ENCODE measurements around the gene HSPBP1.

HSPBP1 gene

GRCh38 chr19:55273978-55274707 is 5.8 kb downstream of the HSPBP1 start:
- DNase-seq, result no peak

GRCh38 chr19:55272142-55272541 is 7.8 kb downstream of the HSPBP1 start:
- DNase-seq, result no peak

GRCh38 chr19:55270172-55270942 is 9.6 kb downstream of the HSPBP1 start:
- DNase-seq, result no peak

GRCh38 chr19:55269299-55269698 is 10.6 kb downstream of the HSPBP1 start:
- no peak for DNase-seq

- DNase-seq, result no peak
Observed at GRCh38 chr19:55266840-55267239, 13.1 kb downstream of the HSPBP1 start.

GRCh38 chr19:55266404-55266803 is 13.5 kb downstream of the HSPBP1 start:
- DNase-seq, result no peak

- no peak for DNase-seq
Observed at GRCh38 chr19:55265723-55266386, 14.1 kb downstream of the HSPBP1 start.

GRCh38 chr19:55265173-55265572 is 14.7 kb downstream of the HSPBP1 start:
- no peak for DNase-seq

- no peak for DNase-seq
Observed at GRCh38 chr19:55264531-55264930, 15.4 kb downstream of the HSPBP1 start.

- DNase-seq, result no peak
Observed at GRCh38 chr19:55262359-55262758, 17.6 kb downstream of the HSPBP1 start.

- DNase-seq, result no peak
Observed at GRCh38 chr19:55261671-55262126, 18.2 kb downstream of the HSPBP1 start.

- no peak for DNase-seq
Observed at GRCh38 chr19:55259540-55260210, 20.2 kb downstream of the HSPBP1 start.

- peak; percentile 94 for DNase-seq
Observed at GRCh38 chr19:55258828-55259539, 20.9 kb downstream of the HSPBP1 start, which contains the start of gene PPP6R1. Gene PPP6R1 (minus strand): TSS chr19:55259017. CDS start chr19:55247103, 11,914 bp downstream.

GRCh38 chr19:55258476-55258827 is 21.5 kb downstream of the HSPBP1 start:
- peak; percentile 44 for DNase-seq

- no peak for DNase-seq
Observed at GRCh38 chr19:55257461-55258420, 22.2 kb downstream of the HSPBP1 start.

- no peak for DNase-seq
Observed at GRCh38 chr19:55256562-55257460, 23.1 kb downstream of the HSPBP1 start.

GRCh38 chr19:55255618-55256423 is 24.1 kb downstream of the HSPBP1 start:
- peak; percentile 47 for DNase-seq

GRCh38 chr19:55254625-55254977 is 25.3 kb downstream of the HSPBP1 start:
- DNase-seq, result no peak
